ENCODE measurements around the gene PMFBP1.

PMFBP1 gene

GRCh38 chr16:72189865-72190371, 18.0 kb upstream of the PMFBP1 start:
- TF ChIP-seq CTCF (IDR thresholded peaks at IDR 0.05; ENCODE audit: borderline replicate concordance, control extremely low read depth, extremely low read depth, insufficient read depth, missing control alignments): no peak
- no peak for DNase-seq (ENCODE audit: low spot score)
- in situ Hi-C loops (cut with MboI; ENCODE audit: low sequenced_read_pairs, unreplicated experiment): no loop called here

DNA sequence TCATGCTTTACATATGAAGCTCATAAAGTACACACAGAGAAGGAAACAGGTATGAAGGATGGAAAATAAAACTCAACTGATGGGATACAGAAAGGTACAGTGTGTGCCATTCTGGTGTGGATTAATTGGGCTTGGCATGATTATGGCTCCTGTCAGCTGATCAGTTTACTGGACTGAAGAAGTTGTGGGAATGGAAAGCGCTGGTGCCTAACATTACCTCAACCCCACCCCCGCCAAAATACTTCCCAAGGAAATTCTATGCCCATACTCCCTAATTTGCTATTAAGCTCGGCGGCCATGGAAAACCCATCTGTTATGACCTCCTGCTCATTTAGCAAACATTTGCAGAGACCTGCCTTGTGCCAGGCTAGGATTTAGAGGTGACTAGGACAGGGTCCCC, 16.6 kb upstream of the PMFBP1 start:
- DNase-seq (ENCODE audit: low spot score): no peak
- in situ Hi-C loops (cut with MboI; ENCODE audit: low sequenced_read_pairs, unreplicated experiment): no loop called here
- no peak for TF ChIP-seq CTCF (IDR thresholded peaks at IDR 0.05; ENCODE audit: borderline replicate concordance, control extremely low read depth, extremely low read depth, insufficient read depth, missing control alignments)

DNA sequence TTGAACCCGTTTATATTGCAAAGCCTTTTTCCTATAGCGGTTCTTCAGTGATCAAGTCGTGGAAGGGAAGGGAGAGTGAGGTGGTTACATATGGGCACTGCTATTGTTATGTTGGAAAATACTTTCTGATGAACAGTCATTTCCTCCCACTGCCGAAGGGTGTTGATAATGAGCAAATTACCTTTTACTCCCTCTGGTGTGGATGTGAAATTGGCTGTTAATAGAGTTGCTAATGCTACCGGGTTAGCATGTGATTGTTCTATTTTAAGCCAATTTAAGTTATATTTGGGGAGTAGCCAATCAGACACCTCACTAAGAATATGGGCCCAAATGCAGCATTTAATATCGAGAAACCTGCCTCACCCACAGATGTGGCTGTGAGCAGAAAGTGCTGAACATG, 15.6 kb upstream of the PMFBP1 start:
- in situ Hi-C loops (cut with MboI; ENCODE audit: low sequenced_read_pairs, unreplicated experiment): no loop called here
- DNase-seq (ENCODE audit: low spot score): no peak
- TF ChIP-seq CTCF (IDR thresholded peaks at IDR 0.05; ENCODE audit: borderline replicate concordance, control extremely low read depth, extremely low read depth, insufficient read depth, missing control alignments): no peak

DNA sequence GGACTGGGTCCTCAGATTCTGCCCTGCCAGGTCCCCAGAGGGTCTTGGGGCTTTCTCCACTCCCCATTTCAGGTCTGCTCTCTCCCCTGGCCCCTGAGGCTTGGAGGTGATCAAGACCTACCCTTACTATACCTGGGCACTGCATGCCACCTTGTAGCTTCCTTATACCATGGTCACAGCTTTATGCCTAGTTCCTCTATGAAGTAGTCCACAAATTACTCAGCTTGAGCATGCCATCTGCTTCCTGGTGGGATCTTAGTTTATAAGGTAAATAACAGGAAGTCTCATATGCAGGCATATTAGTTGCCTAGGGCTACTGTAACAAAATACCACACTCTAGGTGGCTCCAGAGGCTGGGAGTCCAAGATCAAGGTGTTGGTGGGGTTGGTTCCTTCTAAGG, 11.0 kb upstream of the PMFBP1 start:
- in situ Hi-C loops (cut with MboI; ENCODE audit: low sequenced_read_pairs, unreplicated experiment): no loop called here
- no peak for DNase-seq (ENCODE audit: low spot score)
- TF ChIP-seq CTCF (IDR thresholded peaks at IDR 0.05; ENCODE audit: borderline replicate concordance, control extremely low read depth, extremely low read depth, insufficient read depth, missing control alignments): no peak

- DNase-seq (ENCODE audit: low spot score): no peak
- no peak for TF ChIP-seq CTCF (IDR thresholded peaks at IDR 0.05; ENCODE audit: borderline replicate concordance, control extremely low read depth, extremely low read depth, insufficient read depth, missing control alignments)
- in situ Hi-C loops (cut with MboI; ENCODE audit: low sequenced_read_pairs, unreplicated experiment): no loop called here
Observed at GRCh38 chr16:72179204-72179970, 7.4 kb upstream of the PMFBP1 start.

DNA sequence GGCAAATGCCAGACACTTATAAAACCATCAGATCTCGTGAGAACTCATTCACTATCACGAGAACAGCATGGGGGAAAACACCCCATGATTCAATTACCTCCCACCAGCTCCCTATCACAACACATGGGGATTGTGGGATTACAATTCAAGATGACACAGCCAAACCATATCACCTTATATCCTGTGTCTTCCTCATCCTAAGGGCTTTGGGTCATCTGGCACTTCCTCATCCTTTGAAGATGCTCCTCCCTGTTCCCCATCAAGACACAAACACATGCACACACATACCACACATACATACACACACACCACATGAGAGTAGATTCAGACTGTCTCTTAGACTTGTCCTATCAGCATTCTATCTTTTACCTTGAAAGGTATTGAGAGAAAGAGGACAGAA, 2.8 kb upstream of the PMFBP1 start:
- no peak for TF ChIP-seq CTCF (IDR thresholded peaks at IDR 0.05; ENCODE audit: borderline replicate concordance, control extremely low read depth, extremely low read depth, insufficient read depth, missing control alignments)

More for the DNA sequence above, 2.8 kb upstream of the PMFBP1 start:
- in situ Hi-C loops (cut with MboI; ENCODE audit: low sequenced_read_pairs, unreplicated experiment): no loop called here
- no peak for DNase-seq (ENCODE audit: low spot score)

All from GM13976 (cell line).